K562 (cell line): Measurements from ENCODE around the gene ST6GAL1. TPM values are rescaled to one million over a fixed set of nuclear protein-coding genes. Genes with fewer than 3 reads are reported as not detected.
A peak's percentile ranks its signal among the peaks of the same experiment; 100 is the strongest.

ENCODE experiments used
- ATAC-seq: fragments of 200-7000 bp; cut with Tn5 transposase; 3 replicates; pipeline ENCODE4 v1.9.1; 2020; ENCODE audit warnings: moderate library complexity
- BruUV-seq: library from RNA; stranded (reverse); fragments of 400-500 nt; replicated peaks from 2 replicates; lab custom pipeline; 2021; lab: Mats Ljungman, UMichigan
- CTCF ChIA-PET: fragments of 300-600 bp; formaldehyde crosslinking; extraction: SDS; loops from one replicate; lab custom pipeline; 2021; ENCODE audit warnings: low intra/inter-chr PET ratio; lab: Yijun Ruan, JAX
- POLR2A ChIA-PET: fragments of 300-600, 350-650 bp; sonication (Branson Sonifier 250); formaldehyde crosslinking; extraction: SDS; loops from one replicate; lab custom pipeline; 2021; ENCODE audit warnings: antibody characterized with exemption, inconsistent platforms; lab: Yijun Ruan, JAX
- DNase-seq, 4 experiments: peaks; one replicate each; pipeline versions ENCODE4 v3.0.0 to v3.0.0-alpha.2; 2011 to 2018; ENCODE audit warnings: low spot score in 3 of 4, mixed read lengths in 3 of 4; ENCODE audit errors: extremely low read depth in 1 of 4
- FAIRE-seq: peaks from 2 replicates; lab custom pipeline; 2011; peaks lifted over from hg19 to GRCh38; lab: Jason Lieb, UNC
- H2AFZ ChIP-seq: 2 replicates; pipeline ENCODE4 v1.6.0; 2011; ENCODE audit warnings: low read depth, low read length, control low read depth, inconsistent platforms
- H3K27ac ChIP-seq: fragments of 200-600 bp; 3 replicates; pipeline ENCODE4 v1.8.0; 2011; ENCODE audit warnings: low read depth, mild to moderate bottlenecking, control low read depth, inconsistent platforms, low read length, moderate library complexity, mixed read lengths; ENCODE audit errors: extremely low read depth
- H3K27me3 ChIP-seq, 2 experiments: fragments of 300-600 bp in 1 of 2; 2 replicates in 1 of 2; 3 replicates in 1 of 2; pipeline versions ENCODE4 v1.6.0 to v1.8.0; 2011; ENCODE audit warnings: inconsistent platforms in 2 of 2, low read length in 2 of 2, mild to moderate bottlenecking in 1 of 2, mixed read lengths in 1 of 2, moderate library complexity in 1 of 2; ENCODE audit not compliant: control insufficient read depth in 2 of 2, insufficient read depth in 2 of 2
- H3K36me3 ChIP-seq: fragments of 300-600 bp; 3 replicates; pipeline ENCODE4 v1.8.0; 2011; ENCODE audit warnings: mild to moderate bottlenecking, low read length, inconsistent platforms; ENCODE audit not compliant: control insufficient read depth, insufficient read depth
- H3K4me1 ChIP-seq, 2 experiments: fragments of 200-600 bp in 1 of 2; replicated peaks in 1 of 2; 2 replicates in 1 of 2; 3 replicates in 1 of 2; pipeline versions ENCODE4 v1.5.1 to v1.8.0; 2011; ENCODE audit warnings: inconsistent platforms in 2 of 2, low read length in 2 of 2, mild to moderate bottlenecking in 1 of 2, mixed read lengths in 1 of 2, moderate library complexity in 1 of 2; ENCODE audit not compliant: control insufficient read depth in 2 of 2, insufficient read depth in 2 of 2
- H3K4me2 ChIP-seq: 2 replicates; pipeline ENCODE4 v1.6.1; 2011; ENCODE audit warnings: low read length, control low read depth, inconsistent platforms, mixed read lengths; ENCODE audit not compliant: insufficient read depth
- H3K4me3 ChIP-seq: fragments of 200-600 bp; sonication (generic), shearing (Covaris generic); 2 replicates; pipeline ENCODE4 v1.5.1; 2016; ENCODE audit warnings: control low read depth, inconsistent platforms
- H3K79me2 ChIP-seq: fragments of 200-600 bp; 3 replicates; pipeline ENCODE4 v1.8.0; 2011; ENCODE audit warnings: low read length, inconsistent platforms; ENCODE audit not compliant: control insufficient read depth, insufficient read depth
- H3K9ac ChIP-seq, 2 experiments: 2 replicates each; pipeline versions ENCODE4 v1.6.0 to v1.6.1; 2011; ENCODE audit warnings: low read depth in 2 of 2, low read length in 2 of 2, control low read depth in 1 of 2, inconsistent platforms in 1 of 2, mild to moderate bottlenecking in 1 of 2, mixed read lengths in 1 of 2; ENCODE audit not compliant: insufficient read depth in 1 of 2
- H3K9me1 ChIP-seq: one replicate; pipeline ENCODE4 v1.6.0; 2011; ENCODE audit warnings: inconsistent platforms, mild to moderate bottlenecking, low read length, moderate library complexity; ENCODE audit not compliant: control insufficient read depth, insufficient read depth
- H3K9me3 ChIP-seq: replicated peaks from 2 replicates; pipeline ENCODE4 v1.5.1; 2011; ENCODE audit warnings: low read depth, low read length, inconsistent platforms; ENCODE audit not compliant: control insufficient read depth, insufficient read depth
- H4K20me1 ChIP-seq: replicated peaks from 2 replicates; pipeline ENCODE4 v1.6.1; 2011; ENCODE audit warnings: low read length, inconsistent platforms, mixed read lengths; ENCODE audit not compliant: control insufficient read depth, insufficient read depth
- NCOA6 ChIP-seq: fragments of 450-650 bp; IDR thresholded peaks from 2 replicates; pipeline ENCODE4 v1.6.1; 2017; ENCODE audit warnings: mild to moderate bottlenecking
- WGBS: fragments of 100-300 bp; shearing (Covaris generic); methylation state at CpG from one replicate; pipeline ENCODE4 v1.1.6; 2016; ENCODE audit warnings: low coverage, mixed read lengths; ENCODE audit not compliant: insufficient coverage; ENCODE audit errors: missing lambda C conversion rate; 5-methylcytosine and 5-hydroxymethylcytosine counted together
- in situ Hi-C: fragments of 300-500 bp; cut with MboI; formaldehyde crosslinking; loops from 4 replicates; pipeline ENCODE4 v1.15.0; 2018; ENCODE audit warnings: inconsistent platforms, mixed read lengths
- intact Hi-C: fragments of 100-400 bp; cut with micrococcal nuclease; formaldehyde crosslinking; loops from 2 replicates; pipeline ENCODE4 v1.14.2; 2022
- polyA plus RNA-seq, 8 experiments: library from polyadenylated mRNA; depleted of rRNA in 4 of 8; stranded (reverse) in 5 of 8; unstranded in 3 of 8; fragments of >200 nt; fragmentation: Nextera tagmentation in 2 of 8; fragmentation: Illumina TruSeq in 1 of 8; extraction: Ambion mirVana in 2 of 8; extraction: Trizol in 1 of 8; gene quantifications; 2 replicates each; pipeline versions ENCODE4 v1.2.1 to v1.2.3, GENCODE V29; 2011 to 2014; ENCODE audit warnings: inconsistent platforms in 1 of 8, missing spikeins in 1 of 8
- total RNA-seq, 7 experiments: library from RNA; depleted of rRNA in 6 of 7; stranded (reverse); fragments of >200 nt in 6 of 7; fragmentation: Illumina TruSeq in 2 of 7; extraction: Trizol in 2 of 7; gene quantifications; 2 replicates each; pipeline versions ENCODE4 v1.2.1 to v1.2.3, GENCODE V29; 2011 to 2021; ENCODE audit warnings: low replicate concordance in 1 of 7
- TF ChIP-seq, protein P1 (sequence below): fragments of 200-800 bp; sonication (Bioruptor generic); IDR thresholded peaks from 2 replicates; pipeline ENCODE4 v1.6.1; 2017; ENCODE audit warnings: missing genetic modification characterization, missing compliant biosample characterization

ST6GAL1 gene
- total and polyA plus RNA-seq, 9 of the 15 experiments (the other 6 are each of a cell fraction or from before 2014, with no cell fraction given), result 31.9 to 145 (median 71.0) TPM

GRCh38 chr3:187027531-187028278 is 97.4 kb downstream of the ST6GAL1 start:
- no peak overlapping the region for H3K27ac ChIP-seq
- FAIRE-seq (no peak), ATAC-seq (no peak), DNase-seq (no peak)
- ChIA-PET CTCF (no interaction called here), POLR2A (interaction anchor here (0.6 to 0.8 kb wide), 4 partner anchors 80 to 1179 kb away, joined by 3 to 5 read pairs (median 3); partner anchors contain the start of gene RPL39L)
- intact Hi-C loops, result loop anchor here (5.0 kb wide), 1 partner anchor 40 kb away; no protein-coding TSS in a partner anchor
- H3K9ac ChIP-seq, result no peak overlapping the region
- H3K4me3 ChIP-seq, result no peak overlapping the region
- 0 out of 2 replicates have a peak, but pooled peaks cover 2% of the 10 kb centered on the region for H3K9me3 ChIP-seq
- in situ Hi-C loops, result no loop called here
- no peak overlapping the region for H3K4me2 ChIP-seq
- peaks cover 27% of the 10 kb centered on the region for H3K36me3 ChIP-seq
- peaks cover 55% of the 10 kb centered on the region for H3K79me2 ChIP-seq
- H4K20me1 ChIP-seq, result no peaks in the 10 kb centered on the region
- H2AFZ ChIP-seq, result no peak overlapping the region
- H3K27me3 ChIP-seq, result no peaks in the 10 kb centered on the region
- WGBS, result 65% methylated on average over 6 of the region's 8 CpGs
- no peaks in the 10 kb centered on the region for H3K9me1 ChIP-seq
- peaks cover 20 to 42% of the 10 kb centered on the region in 2 experiments for H3K4me1 ChIP-seq
- TF ChIP-seq, protein P1, sequence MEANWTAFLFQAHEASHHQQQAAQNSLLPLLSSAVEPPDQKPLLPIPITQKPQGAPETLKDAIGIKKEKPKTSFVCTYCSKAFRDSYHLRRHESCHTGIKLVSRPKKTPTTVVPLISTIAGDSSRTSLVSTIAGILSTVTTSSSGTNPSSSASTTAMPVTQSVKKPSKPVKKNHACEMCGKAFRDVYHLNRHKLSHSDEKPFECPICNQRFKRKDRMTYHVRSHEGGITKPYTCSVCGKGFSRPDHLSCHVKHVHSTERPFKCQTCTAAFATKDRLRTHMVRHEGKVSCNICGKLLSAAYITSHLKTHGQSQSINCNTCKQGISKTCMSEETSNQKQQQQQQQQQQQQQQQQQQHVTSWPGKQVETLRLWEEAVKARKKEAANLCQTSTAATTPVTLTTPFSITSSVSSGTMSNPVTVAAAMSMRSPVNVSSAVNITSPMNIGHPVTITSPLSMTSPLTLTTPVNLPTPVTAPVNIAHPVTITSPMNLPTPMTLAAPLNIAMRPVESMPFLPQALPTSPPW (CRISPR knock-in tag), result peak; percentile 26; the same call in 1 of the 2 replicates
- no peak for TF ChIP-seq NCOA6
- TF ChIP-seq, all 486 proteins: peak for 1
- BruUV-seq, result no TSS peak
